AG20443 (cell line): ENCODE data around the gene BCKDHB.
"Not testable (repeated sequence)": the region's sequence is repeated elsewhere in the genome, so short reads cannot be mapped to it uniquely, and the experiment has no call there.

Source experiments
- DNase-seq: peaks from one replicate; pipeline ENCODE4 v3.0.0; 2012; ENCODE audit warnings: low spot score, mixed read lengths

Gene BCKDHB

DNA sequence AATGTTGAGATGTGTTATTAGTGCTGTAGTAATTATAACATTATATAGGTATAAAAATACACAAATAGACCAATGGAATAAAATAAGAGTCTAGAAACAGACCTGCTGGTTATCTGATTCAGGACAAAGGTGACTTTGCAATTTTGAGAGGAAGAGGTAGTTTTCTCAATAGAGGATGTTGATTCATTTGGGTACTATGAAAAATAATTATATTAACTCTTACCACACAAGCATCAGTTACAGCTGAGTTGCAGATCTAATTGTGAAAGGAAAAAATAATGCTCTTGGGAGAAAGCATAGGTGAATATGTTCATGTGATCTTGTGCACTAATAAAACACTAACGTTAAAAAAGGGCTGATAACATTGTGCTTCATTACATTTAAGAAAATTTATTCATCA is 103.0 kb downstream of the BCKDHB start:
- no peak for DNase-seq

DNA sequence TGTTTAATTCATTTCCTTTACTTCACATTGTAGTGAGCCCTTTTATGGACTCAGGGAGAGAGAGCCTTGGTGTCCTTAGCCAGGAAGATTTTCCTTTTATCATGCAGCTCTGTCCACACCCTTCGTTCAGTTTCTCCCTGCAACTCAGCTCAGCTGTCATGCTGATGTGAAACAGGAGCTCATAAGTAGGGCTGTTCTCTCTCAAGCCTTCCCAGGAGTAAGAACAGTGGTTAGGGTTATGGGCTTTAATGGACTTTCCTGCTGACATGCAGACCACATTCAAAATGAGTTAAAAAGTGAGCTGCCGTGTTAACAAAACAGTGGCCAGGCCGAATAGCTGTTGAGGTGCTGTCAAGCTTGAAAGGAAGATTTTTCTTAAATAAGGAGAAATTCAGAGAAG is 104.1 kb downstream of the BCKDHB start:
- DNase-seq = no peak

DNA sequence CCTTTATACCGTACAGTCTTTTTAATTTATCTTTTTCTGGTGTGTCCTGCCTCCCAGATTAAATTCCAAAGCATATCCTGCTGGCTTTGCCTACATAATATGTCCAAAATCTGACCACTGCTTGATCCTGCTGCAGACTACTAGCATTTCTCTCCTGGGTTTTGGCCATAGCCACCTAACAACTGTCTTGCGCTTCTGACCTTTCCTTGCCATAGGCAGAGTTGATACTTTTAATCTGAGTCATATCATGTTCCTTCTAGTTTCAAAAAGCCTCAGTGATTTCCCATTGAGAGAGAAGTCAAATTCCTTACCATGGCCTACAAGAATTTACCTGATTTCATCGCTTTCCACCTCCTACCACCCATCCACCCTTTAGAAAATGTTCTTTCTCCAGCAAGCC is 104.8 kb downstream of the BCKDHB start:
- no peak for DNase-seq

DNA sequence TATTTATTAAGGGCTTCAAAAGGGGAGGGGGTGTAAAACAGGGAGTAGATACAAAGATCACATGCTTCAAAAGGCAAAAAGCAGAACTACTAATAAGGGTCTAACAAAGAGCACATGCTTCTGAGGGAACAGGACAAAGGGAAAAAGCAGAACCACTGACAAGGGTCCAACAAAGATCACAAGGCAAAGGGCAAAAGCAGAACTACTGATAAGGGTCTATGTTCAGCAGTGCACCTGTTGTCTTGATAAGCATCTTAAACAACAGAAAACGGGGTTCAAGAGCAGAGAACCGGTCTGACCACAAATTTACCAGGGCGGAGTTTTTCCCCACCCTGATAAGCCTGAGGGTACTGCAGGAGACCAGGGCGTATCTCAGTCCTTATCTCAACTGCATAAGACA is 105.4 kb downstream of the BCKDHB start:
- DNase-seq = not testable (repeated sequence)

DNA sequence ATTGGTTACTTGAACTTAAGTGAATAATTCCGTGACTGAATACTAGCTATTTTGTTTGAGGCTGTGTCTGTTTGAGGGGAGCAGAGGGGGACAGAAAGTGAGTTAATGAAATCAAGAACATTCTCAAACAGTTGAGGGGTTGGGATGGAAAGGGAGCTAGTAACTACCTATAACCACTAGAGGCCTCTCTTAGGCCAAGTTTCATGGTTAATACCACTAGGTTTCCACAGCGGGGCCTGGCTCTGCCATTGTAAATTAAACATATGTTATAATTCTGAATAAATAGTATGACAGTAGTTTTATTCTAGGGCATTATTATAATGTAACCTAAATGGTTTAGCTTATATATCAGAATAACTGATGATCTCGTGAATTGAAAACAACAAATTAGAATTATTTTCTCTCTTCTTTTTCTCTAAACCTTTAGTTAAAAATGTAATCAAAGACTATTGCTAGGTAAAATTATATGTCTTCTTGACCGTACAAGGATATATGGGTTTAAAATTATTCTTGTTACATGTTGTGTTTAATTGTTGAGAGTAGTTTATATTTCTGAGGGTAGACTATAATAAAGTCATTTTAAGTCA is 108.1 kb downstream of the BCKDHB start:
- peak; percentile 57 for DNase-seq

DNA sequence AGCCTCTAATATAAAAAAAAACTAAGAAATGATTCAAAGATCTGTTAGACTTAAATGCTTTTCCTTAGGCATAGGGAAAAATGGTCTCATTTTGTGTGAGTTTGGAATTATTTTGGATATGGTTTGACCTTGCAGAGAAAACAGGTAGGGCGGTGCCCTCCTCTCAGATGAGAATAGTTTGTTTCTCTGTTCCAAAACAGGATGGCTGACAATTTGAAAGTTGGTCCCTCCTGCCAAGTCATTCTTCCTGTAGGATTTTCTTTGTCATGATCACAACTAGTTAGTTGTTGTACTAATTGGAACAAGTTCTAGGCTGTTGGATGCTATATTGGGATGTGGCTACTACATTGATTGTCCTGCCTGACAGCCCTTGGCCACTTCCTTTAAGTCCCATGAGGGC is 108.6 kb downstream of the BCKDHB start:
- no peak for DNase-seq

DNA sequence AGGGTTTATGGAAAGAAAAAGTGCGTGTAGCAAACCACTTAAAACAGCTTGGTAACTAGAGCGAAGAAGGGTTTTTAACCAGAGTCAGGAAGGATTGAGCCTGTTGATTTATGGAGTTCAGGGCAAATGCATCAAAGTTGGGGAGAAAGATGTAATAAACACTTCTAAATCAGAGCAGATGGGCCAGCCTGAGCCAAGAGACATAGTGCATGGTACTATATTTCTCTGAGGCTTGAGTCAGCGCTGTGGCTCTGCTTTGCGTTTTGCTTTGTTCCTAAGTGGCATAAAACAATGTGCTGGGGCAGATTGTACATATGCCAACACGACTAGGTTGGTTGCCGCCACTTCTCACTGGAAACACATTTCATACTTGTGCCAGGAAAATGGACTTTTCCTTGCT is 111.3 kb downstream of the BCKDHB start:
- peak; percentile 30 for DNase-seq

DNA sequence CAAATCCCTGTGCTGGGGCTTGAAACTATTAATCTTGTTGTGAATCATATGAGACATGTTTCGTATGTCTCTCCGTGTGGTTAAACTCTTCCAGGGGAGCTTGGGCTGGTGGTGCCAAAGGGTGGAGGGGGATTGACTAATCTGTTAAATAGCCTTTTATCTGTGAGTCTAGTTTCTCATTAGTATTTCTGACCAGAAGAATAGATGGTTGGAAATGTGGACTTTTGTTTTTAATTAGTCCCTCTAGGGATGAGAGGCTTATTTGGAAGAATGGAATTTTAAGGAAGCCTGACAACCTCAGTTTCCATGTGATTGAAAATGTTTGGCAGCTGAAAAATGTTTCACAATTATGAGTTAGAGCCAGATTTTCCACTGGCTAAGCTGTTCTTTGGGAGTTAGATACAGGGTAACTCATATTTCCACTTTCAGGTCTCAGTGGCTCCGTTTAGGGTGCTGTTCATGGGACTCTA is 117.3 kb downstream of the BCKDHB start:
- peak; percentile 77 for DNase-seq

DNA sequence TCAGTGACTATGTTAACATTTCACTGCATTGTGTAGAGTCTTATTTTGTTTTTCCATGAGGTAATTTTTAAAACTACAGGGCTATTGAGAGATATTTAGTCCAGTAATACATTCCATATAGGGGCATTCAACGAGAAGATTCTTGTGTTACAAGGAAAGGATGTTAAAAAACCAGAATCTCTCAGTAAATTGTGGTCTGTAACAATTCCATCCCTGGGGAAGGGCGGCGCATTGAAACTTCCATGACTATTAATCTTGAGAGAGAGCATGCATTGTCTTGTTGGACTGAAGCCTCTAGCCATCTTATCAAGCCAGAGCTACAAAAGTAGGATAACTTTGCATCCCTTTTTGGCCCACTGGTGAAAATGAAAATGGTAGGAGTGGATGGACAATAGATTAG is 119.7 kb downstream of the BCKDHB start:
- no peak for DNase-seq

DNA sequence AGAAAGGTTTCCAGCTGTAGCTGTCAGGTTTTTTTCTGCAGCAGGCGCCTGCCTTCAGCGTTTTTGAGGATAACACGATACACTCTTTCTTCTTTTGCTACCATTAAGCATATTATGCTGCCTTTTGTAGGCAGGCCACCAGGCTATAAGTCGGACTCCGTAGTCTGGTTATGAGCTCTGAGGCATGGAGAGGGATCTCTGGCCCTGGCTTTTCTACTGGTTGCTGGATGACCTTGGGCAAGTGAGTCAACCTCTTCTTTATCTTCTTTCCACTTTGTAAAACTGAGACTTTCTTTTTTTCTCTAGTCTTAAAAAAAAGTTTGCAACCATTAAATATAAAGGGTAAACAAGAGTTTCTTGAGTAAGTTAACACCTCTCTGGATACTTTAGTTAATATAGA is 120.2 kb downstream of the BCKDHB start:
- DNase-seq = no peak

DNA sequence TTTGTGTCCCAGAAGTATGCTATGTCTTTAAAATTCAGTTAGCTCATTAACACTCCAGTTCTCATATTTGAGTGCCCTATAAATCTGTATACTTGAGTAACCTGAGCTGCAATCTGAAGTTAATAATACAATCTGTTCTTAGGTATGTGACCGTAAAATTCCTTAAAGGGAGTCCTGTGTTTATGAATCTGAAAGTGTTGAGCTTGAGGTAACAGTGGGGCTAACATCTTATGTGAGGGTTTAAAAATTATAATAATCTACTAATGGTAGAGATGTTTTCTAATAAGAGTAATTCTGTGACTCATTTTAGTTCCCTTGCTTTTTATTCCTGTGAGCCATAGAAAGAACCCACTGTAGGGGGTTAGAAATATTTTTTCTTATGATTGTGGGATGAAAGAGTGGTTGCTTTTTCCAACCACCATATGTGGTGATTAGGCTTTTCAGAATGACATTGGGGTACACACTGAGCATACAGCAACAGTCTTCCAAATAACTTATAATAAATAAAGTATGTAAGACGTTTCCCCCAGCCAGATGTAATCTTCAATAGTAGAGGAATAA is 121.2 kb downstream of the BCKDHB start:
- no peak for DNase-seq

DNA sequence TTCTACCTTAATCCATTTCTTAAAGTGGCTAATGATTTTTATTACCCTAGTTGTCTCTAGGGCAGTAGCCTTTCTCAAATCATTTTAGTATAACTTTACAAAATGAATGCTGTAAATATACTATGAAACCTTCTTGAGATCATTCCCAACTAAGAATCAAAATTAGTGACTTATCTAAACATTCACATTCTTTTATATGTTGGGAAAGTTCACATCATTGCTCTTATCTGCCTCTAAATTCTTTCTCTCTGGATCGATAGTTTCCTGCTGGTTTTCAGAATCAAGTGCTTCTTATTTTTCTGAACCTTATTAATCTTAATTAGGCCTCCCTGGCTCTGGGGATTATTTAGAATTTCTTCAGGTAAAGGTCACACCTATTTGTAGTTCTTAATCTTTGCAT is 126.8 kb downstream of the BCKDHB start:
- DNase-seq = no peak

DNA sequence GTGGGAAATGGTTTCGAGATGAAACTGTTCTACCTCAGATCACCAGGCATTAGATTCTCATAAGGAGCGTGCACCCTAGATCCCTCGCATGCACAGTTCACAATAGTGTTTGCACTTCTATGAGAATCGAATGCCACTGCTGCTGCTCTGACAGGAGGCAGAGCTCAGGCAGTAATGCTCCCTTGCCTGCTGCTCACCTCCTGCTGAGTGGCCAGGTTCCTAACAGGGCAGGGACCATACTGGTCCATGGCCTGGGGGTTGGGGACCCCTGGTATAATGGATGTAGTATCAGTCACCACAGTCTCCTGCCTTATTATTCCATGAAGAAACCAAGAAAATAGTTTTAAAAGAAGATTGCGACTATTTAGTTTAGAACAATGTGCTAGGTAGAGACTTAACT is 127.5 kb downstream of the BCKDHB start:
- DNase-seq = no peak

DNA sequence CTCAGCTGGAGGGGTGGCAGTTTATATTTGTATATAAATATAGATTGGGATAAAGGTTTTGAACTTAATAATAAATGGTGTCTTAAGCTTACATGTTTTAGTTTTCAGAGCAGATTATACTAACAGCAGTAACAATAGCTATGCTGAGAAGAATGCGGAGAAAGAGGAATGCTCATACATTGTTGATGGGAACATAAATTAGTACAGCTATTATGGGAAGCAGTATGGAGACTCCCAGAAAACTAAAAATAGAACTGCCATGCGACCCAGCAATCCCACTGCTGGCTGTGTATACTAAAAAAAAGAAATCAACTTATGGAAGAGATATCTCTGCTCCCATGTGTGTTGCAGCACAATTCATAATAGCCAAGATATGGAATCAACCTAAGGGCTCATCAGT is 127.9 kb downstream of the BCKDHB start:
- DNase-seq = no peak

DNA sequence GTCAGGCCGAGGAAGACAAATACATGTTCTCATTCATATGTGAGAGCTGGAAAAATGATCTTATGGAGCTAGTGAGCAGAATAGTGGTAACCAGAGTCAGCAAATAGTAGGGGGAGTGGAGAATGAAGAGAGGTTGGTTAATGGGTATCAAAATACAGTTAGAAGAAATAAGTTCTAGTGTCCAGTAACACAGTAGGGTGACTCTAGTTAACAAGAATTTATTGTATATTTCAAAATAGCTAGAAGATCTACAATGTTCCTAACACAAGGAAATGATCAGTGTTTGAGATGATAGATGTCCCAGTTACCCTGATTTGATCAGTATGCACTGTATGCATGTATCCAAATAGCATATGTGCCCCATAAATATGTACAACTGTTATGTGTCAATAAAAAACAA is 128.4 kb downstream of the BCKDHB start:
- no peak for DNase-seq

DNA sequence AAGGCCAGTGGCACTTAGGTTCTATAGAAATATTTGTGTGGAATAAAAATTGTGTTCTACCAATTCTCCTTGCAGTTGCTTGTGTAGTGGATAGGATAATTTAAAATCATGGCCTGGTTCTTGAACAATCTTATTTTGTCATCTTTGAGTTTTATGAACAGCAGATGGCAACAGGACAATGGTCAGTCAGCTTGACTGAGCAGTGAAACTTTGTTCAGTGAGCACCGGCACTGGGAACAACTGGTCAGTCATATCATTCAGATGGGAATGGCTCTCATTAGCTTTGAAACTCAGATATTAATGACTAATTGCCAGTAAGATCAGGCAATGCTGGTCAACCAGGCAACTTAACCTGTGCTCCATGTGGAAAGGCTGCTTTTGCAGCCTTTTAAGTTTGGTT is 129.2 kb downstream of the BCKDHB start:
- no peak for DNase-seq

DNA sequence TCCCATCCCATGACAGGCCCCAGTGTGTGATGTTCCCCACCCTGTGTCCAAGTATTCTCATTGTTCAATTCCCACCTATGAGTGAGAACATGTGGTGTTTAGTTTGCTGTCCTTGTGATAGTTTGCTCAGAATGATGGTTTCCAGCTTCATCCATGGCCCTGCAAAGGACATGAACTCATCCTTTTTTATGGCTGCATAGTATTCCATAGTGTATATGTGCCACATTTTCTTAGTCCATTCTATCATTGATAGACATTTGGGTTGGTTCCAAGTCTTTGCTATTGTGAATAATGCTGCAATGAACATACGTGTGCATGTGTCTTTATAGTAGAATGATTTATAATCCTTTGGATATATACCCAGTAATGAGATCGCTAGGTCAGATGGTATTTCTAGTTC is 132.3 kb downstream of the BCKDHB start:
- not testable (repeated sequence) for DNase-seq

DNA sequence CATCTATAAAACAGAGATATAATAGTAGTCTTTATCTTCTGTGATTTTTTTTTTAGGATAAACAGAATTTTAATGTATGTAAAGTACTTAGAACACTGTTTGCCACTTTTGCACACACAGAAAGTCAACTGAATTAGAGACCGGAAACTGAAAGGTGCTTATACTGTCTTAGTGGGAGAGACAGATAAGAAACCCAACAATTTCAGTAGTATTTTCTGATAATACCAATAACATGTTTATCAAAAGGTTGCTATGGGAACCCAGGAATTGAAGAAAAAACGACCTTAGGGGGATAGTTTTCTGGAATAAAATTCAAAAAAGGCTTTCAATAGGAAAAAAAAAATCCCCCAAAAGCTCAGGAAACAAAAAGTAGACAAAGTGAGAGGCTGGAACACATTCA is 138.6 kb downstream of the BCKDHB start:
- no peak for DNase-seq

DNA sequence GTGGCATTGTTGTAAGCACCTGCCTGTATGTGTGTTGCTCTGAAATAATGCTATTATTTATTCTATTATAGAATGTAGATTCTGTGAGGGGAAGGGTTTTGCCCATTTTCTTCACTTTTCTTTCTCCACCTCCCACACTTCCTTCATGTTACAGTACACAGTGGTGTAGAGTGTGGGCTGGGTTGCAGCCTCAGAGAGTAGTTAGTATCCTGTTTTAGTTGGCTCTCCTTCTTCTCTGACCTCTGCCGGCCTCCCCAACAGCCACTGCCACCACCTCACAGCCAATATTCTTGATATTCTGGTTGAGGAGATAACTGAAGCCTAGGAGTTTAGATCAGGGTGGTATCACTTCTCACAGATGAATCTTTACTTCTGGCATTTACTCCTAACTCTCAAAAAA is 143.4 kb downstream of the BCKDHB start:
- DNase-seq = peak; percentile 12

DNA sequence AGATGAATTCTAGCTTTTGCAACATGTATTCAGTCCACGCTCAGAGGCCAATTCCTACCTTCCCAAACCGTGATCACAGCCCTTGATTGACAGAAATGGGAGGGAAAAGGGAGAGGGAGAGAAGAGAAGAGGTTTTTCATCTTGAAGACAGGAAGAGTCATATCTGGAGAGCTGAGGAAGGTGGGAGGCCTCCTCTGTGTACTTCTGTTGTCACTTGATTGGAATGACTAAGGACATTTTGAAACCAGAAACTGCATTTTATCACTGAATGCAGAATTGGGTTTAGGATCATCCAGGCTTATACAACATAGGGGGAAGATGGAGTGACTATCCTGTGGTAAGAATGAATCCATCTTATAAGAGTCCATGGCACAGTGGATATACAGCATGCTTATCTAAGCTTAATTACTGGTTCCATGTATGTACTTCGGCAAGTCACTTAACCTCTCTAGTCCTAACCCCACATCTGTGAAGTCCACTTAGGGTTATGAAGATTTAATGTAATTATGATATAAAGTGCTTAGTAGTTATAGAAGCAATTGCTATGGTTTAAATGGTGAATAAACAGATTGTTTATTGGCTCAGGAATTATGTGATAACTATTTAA is 144.0 kb downstream of the BCKDHB start:
- DNase-seq = no peak

DNA sequence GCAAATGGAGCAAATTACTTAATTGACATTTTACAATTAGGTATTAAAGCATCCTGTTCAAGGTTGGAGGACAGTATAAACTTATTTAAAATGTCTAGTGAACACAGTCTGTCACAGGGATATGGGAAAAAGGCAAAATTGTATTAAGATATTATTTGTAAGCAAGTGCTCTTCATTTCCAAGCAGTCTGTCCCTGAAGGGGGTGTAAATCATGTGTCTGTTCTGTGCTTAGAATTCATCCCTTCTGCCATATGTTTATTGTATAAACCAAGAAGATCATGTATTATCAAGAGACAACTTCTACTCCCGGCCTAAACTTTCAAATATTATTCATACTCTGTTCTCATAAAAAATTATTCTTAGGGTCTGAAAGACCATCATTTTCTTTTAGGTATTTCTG is 144.8 kb downstream of the BCKDHB start:
- no peak for DNase-seq

DNA sequence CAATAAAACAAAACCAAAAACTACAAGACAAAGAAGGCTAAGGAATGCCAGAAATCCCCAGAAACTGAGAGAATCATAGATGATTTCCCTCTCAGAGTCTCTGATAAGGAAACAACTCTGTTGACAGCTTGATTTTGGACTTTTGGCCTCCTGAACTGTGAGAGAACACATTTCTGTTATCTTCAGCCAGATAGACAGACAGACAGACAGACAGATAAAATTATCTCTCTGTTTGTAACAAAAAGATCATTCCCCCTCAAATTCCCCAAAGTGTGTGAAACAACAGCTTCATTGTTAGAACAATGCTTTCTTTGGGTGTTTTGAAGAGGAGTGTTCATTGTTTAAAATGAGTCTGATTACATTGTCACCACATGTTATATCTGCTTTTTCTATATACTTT is 148.2 kb downstream of the BCKDHB start:
- DNase-seq = no peak

DNA sequence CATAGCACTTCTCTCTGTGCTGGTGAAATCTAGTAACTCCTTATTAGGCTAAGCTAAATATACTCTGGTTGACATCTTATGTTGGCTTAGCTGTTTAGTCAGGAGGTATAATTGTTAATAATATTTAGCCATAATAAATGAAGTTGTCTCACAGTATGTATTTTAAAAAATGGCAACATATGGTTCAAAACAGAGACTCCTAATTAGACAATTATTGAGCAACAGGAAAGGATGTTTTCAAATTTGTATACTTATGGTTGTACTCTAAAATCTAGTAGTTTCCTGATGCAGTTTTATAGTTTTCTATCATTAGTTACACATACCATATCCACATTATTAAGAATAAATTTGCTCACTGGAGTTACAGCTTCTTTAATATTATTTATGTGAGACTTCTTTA is 150.2 kb downstream of the BCKDHB start:
- DNase-seq = no peak

DNA sequence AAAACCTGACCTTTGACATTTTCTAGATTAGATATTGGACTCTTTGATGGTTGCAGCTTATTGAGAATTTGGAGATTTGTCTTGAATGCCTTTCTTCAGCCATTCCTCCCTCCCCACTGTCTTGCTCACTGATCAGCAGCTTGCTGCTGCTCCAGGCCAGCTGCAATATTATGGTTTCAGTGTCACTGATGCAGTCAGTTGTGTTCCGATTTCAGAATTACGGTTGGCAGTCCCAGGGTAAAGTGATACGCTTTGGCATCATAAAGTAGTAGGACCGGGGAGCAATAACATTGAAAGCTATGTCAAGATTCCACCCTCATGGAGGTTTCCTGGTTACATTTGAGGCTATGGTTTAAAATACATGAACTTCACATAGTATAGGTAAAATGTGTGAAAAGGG is 152.6 kb downstream of the BCKDHB start:
- DNase-seq = no peak
